Endothelial cell of umbilical vein (primary cell): ENCODE measurements around the gene OR8B4. TPM values are rescaled to one million over a fixed set of nuclear protein-coding genes. Genes with fewer than 3 reads are reported as not detected.

ENCODE experiments used
- BruUV-seq: library from RNA; stranded (reverse); fragments of 400-500 nt; replicated peaks from 2 replicates; lab custom pipeline; 2021; lab: Mats Ljungman, UMichigan
- CTCF ChIA-PET: fragments of 300-600, 350-600 bp; sonication (Branson Sonifier 250); formaldehyde crosslinking; loops from one replicate; lab custom pipeline; 2021; ENCODE audit warnings: antibody characterized with exemption, inconsistent platforms; lab: Charles Lee
- POLR2A ChIA-PET: fragments of 300-600, 350-600 bp; sonication (Branson Sonifier 250); formaldehyde crosslinking; loops from one replicate; lab custom pipeline; 2021; ENCODE audit warnings: antibody characterized with exemption, inconsistent platforms; lab: Charles Lee
- DNase-seq: peaks from one replicate; pipeline ENCODE4 v3.0.0-alpha.2; 2011; ENCODE audit warnings: low read depth, low spot score
- FAIRE-seq: peaks from 2 replicates; lab custom pipeline; 2011; peaks lifted over from hg19 to GRCh38; lab: Jason Lieb, UNC
- H2AFZ ChIP-seq: 2 replicates; pipeline ENCODE4 v1.6.0; 2012; ENCODE audit warnings: low read depth, low read length, control low read depth, inconsistent platforms
- H3K27ac ChIP-seq: 2 replicates; pipeline ENCODE4 v1.5.1; 2011; ENCODE audit warnings: low read depth, mild to moderate bottlenecking, control low read depth, low read length, moderate library complexity; ENCODE audit not compliant: insufficient read depth
- H3K27me3 ChIP-seq, 2 experiments: 2 replicates each; pipeline versions ENCODE4 v1.6.0 to v1.6.1; 2011; ENCODE audit warnings: low read length in 2 of 2, mixed read lengths in 1 of 2; ENCODE audit not compliant: control insufficient read depth in 2 of 2, insufficient read depth in 2 of 2
- H3K36me3 ChIP-seq, 2 experiments: 2 replicates in 1 of 2; 3 replicates in 1 of 2; pipeline ENCODE4 v1.5.1; 2011; ENCODE audit warnings: low read length in 2 of 2, mild to moderate bottlenecking in 1 of 2, moderate library complexity in 1 of 2; ENCODE audit not compliant: control insufficient read depth in 2 of 2, insufficient read depth in 2 of 2; ENCODE audit errors: extremely low read depth in 1 of 2
- H3K4me1 ChIP-seq: 3 replicates; pipeline ENCODE4 v1.5.1; 2011; ENCODE audit warnings: mild to moderate bottlenecking, low read length; ENCODE audit not compliant: control insufficient read depth, insufficient read depth; ENCODE audit errors: extremely low read depth
- H3K4me2 ChIP-seq: 2 replicates; pipeline ENCODE4 v1.6.1; 2011; ENCODE audit warnings: low read length, control low read depth, mixed read lengths; ENCODE audit not compliant: insufficient read depth
- H3K4me3 ChIP-seq, 3 experiments: fragments of 200-600 bp in 1 of 3; sonication (generic), shearing (Covaris generic) in 1 of 3; replicated peaks in 1 of 3; 2 replicates each; pipeline ENCODE4 v1.5.1; 2011 to 2016; ENCODE audit warnings: control low read depth in 3 of 3, low read length in 3 of 3, mild to moderate bottlenecking in 2 of 3, inconsistent platforms in 1 of 3, low read depth in 1 of 3, moderate library complexity in 1 of 3; ENCODE audit not compliant: insufficient read depth in 1 of 3
- H3K79me2 ChIP-seq: 2 replicates; pipeline ENCODE4 v1.6.0; 2012; ENCODE audit warnings: low read length, inconsistent platforms; ENCODE audit not compliant: control insufficient read depth, insufficient read depth
- H3K9ac ChIP-seq: replicated peaks from 2 replicates; pipeline ENCODE3; 2011; ENCODE audit warnings: low read length, control low read depth; ENCODE audit not compliant: insufficient read depth; ENCODE audit errors: extremely low read depth
- H3K9me1 ChIP-seq: replicated peaks from 3 replicates; pipeline ENCODE4 v1.6.0; 2011; ENCODE audit warnings: mild to moderate bottlenecking, low read length; ENCODE audit not compliant: control insufficient read depth, insufficient read depth; ENCODE audit errors: extremely low read depth
- H3K9me3 ChIP-seq: replicated peaks from 2 replicates; pipeline ENCODE4 v1.5.1; 2012; ENCODE audit warnings: low read length, inconsistent platforms; ENCODE audit not compliant: control insufficient read depth, insufficient read depth
- H4K20me1 ChIP-seq: replicated peaks from 2 replicates; pipeline ENCODE3; 2011; ENCODE audit warnings: mild to moderate bottlenecking, low read length; ENCODE audit not compliant: control insufficient read depth, insufficient read depth; ENCODE audit errors: extremely low read depth
- CTCF ChIP-seq, 2 donors: IDR thresholded peaks; 1 replicate in 1 of 2; 2 replicates in 1 of 2; pipeline ENCODE4 v1.5.1; 2011; ENCODE audit warnings: low read length in 2 of 2, mild to moderate bottlenecking in 2 of 2, moderate library complexity in 2 of 2, control low read depth in 1 of 2, inconsistent platforms in 1 of 2, low read depth in 1 of 2; ENCODE audit not compliant: insufficient read depth in 1 of 2; ENCODE audit errors: extremely low read depth in 1 of 2
- EZH2 ChIP-seq: IDR thresholded peaks from 2 replicates; pipeline ENCODE4 v1.6.1; 2012; ENCODE audit warnings: borderline replicate concordance, low read depth, mild to moderate bottlenecking, moderate library complexity, low read length, inconsistent platforms; ENCODE audit not compliant: severe bottlenecking
- FOS ChIP-seq: IDR thresholded peaks from 2 replicates; pipeline ENCODE4 v1.6.1; 2011; ENCODE audit warnings: mild to moderate bottlenecking, low read length, moderate library complexity, borderline replicate concordance; ENCODE audit not compliant: insufficient read depth
- GATA2 ChIP-seq: IDR thresholded peaks from 2 replicates; pipeline ENCODE4 v1.7.0; 2011; ENCODE audit warnings: low read depth, mild to moderate bottlenecking, moderate library complexity, mixed read lengths, low read length; ENCODE audit not compliant: insufficient read length, insufficient read depth
- JUN ChIP-seq: IDR thresholded peaks from 2 replicates; pipeline ENCODE4 v1.6.1; 2011; ENCODE audit warnings: borderline replicate concordance, low read depth; ENCODE audit not compliant: insufficient read length, insufficient read depth
- MAX ChIP-seq: IDR thresholded peaks from 2 replicates; pipeline ENCODE4 v1.6.1; 2011; ENCODE audit not compliant: insufficient read depth, insufficient read length
- MYC ChIP-seq: IDR thresholded peaks from one replicate; pipeline ENCODE4 v1.6.1; 2011; ENCODE audit warnings: mild to moderate bottlenecking, low read depth, low read length
- POLR2A ChIP-seq: IDR thresholded peaks from 2 replicates; pipeline ENCODE4 v1.6.1; 2012; ENCODE audit warnings: low read depth, mild to moderate bottlenecking, control low read depth, low read length
- POLR2AphosphoS5 ChIP-seq: IDR thresholded peaks from 2 replicates; pipeline ENCODE4 v1.6.1; 2012; ENCODE audit warnings: low read depth, mild to moderate bottlenecking, control low read depth, low read length, moderate library complexity; ENCODE audit not compliant: insufficient read depth
- dilution Hi-C: fragments of 300-500 bp; cut with MboI; formaldehyde crosslinking; loops from one replicate; pipeline ENCODE4 v1.15.0; 2019; ENCODE audit warnings: low sequenced_read_pairs; ENCODE audit not compliant: extremely low pct_ligation_motif_present
- intact Hi-C: fragments of 100-400 bp; cut with micrococcal nuclease; formaldehyde crosslinking; loops from one replicate; pipeline ENCODE4 v1.10.0; 2022
- polyA plus RNA-seq, 4 experiments: library from polyadenylated mRNA; depleted of rRNA in 3 of 4; stranded (reverse) in 3 of 4; unstranded in 1 of 4; fragments of >200 nt; gene quantifications; 2 replicates each; pipeline versions ENCODE4 v1.2.1 to v1.2.3, GENCODE V29; 2011 to 2012; ENCODE audit warnings: missing spikeins in 1 of 4
- total RNA-seq: library from RNA; stranded (reverse); gene quantifications from 2 replicates; pipeline ENCODE4 v1.2.3, GENCODE V29; 2021

OR8B4 gene
- total and polyA plus RNA-seq, 2 donors (not counting 3 experiments of a cell fraction or from before 2014, with no cell fraction given), result not detected

GRCh38 chr11:124463990-124464389 lies 39.3 kb upstream of the OR8B4 start:
- DNase-seq, result no peak
- TF ChIP-seq CTCF (IDR thresholded peaks at IDR 0.05; ENCODE audit: extremely low read depth in 1 of 2, insufficient read depth in 1 of 2, low read depth in 1 of 2, low read length in 2 of 2), result no peak
- no peak for TF ChIP-seq FOS
- no peak for TF ChIP-seq POLR2AphosphoS5
- TF ChIP-seq EZH2, result no peak
- no peak for TF ChIP-seq JUN
- H3K9me3 ChIP-seq, result no peaks in the 10 kb centered on the region
- no peak overlapping the region for H3K27ac ChIP-seq
- BruUV-seq, result no TSS peak
- ChIA-PET POLR2A (no interaction called here), CTCF (no interaction called here)
- H3K9ac ChIP-seq, result no peak overlapping the region
- no peaks in the 10 kb centered on the region for H3K9me1 ChIP-seq
- no peak overlapping the region for H3K4me2 ChIP-seq
- no peaks in the 10 kb centered on the region for H3K36me3 ChIP-seq
- no peaks in the 10 kb centered on the region for H3K4me1 ChIP-seq
- no peak for FAIRE-seq
- H3K27me3 ChIP-seq, result peaks cover 4 to 5% of the 10 kb centered on the region in 2 experiments
- H3K4me3 ChIP-seq, result no peak overlapping the region
- H4K20me1 ChIP-seq, result no peaks in the 10 kb centered on the region
- dilution Hi-C loops, result no loop called here
- intact Hi-C loops, result no loop called here
- no peaks in the 10 kb centered on the region for H3K79me2 ChIP-seq
- H2AFZ ChIP-seq, result no peak overlapping the region

GRCh38 chr11:124463324-124463723 lies 38.7 kb upstream of the OR8B4 start:
- no peak overlapping the region for H3K27ac ChIP-seq
- H2AFZ ChIP-seq, result no peak overlapping the region
- H3K36me3 ChIP-seq, result no peaks in the 10 kb centered on the region
- BruUV-seq, result no TSS peak
- intact Hi-C loops, result no loop called here
- no peak for TF ChIP-seq POLR2AphosphoS5
- no peak for TF ChIP-seq MAX
- TF ChIP-seq POLR2A, result no peak
- TF ChIP-seq EZH2, result no peak
- no peak for TF ChIP-seq CTCF (IDR thresholded peaks at IDR 0.05; ENCODE audit: extremely low read depth in 1 of 2, insufficient read depth in 1 of 2, low read depth in 1 of 2, low read length in 2 of 2)
- no peak for TF ChIP-seq MYC
- no peak for TF ChIP-seq FOS
- no peak for TF ChIP-seq JUN
- no peak for TF ChIP-seq GATA2
- H3K9me1 ChIP-seq, result no peaks in the 10 kb centered on the region
- dilution Hi-C loops, result no loop called here
- FAIRE-seq (no peak), DNase-seq (no peak)
- no peaks in the 10 kb centered on the region for H3K4me1 ChIP-seq
- H3K27me3 ChIP-seq, result peaks cover 4 to 5% of the 10 kb centered on the region in 2 experiments
- POLR2A ChIA-PET, result no interaction called here
- H4K20me1 ChIP-seq, result no peaks in the 10 kb centered on the region
- no peak overlapping the region for H3K4me2 ChIP-seq
- no peaks in the 10 kb centered on the region for H3K79me2 ChIP-seq
- H3K9me3 ChIP-seq, result no peaks in the 10 kb centered on the region
- CTCF ChIA-PET, result no interaction called here
- no peak overlapping the region for H3K9ac ChIP-seq
- no peak overlapping the region for H3K4me3 ChIP-seq
